Liver (tissue), 9 donors: ENCODE results near the gene MAP4K4. TPM values are rescaled to one million over a fixed set of nuclear protein-coding genes. Genes with fewer than 3 reads are reported as not detected.

Experiments used
- DNase-seq: peaks from one replicate; pipeline ENCODE4 v3.0.0-alpha.2; 2017; ENCODE audit warnings: low spot score
- H3K27ac ChIP-seq, 2 donors: one replicate each; pipeline ENCODE4 v1.7.0; 2013; ENCODE audit warnings: inconsistent platforms in 2 of 2, low read length in 2 of 2, control low read depth in 1 of 2, low read depth in 1 of 2, mild to moderate bottlenecking in 1 of 2
- H3K27me3 ChIP-seq, 4 donors: one replicate each; pipeline versions ENCODE4 v1.6.1 to v1.7.0; 2013; ENCODE audit warnings: low read length in 3 of 4, inconsistent platforms in 1 of 4, mild to moderate bottlenecking in 1 of 4, moderate library complexity in 1 of 4; ENCODE audit not compliant: control insufficient read depth in 4 of 4, insufficient read depth in 4 of 4
- H3K36me3 ChIP-seq, 4 donors: one replicate each; pipeline versions ENCODE4 v1.6.1 to v1.7.0; 2013; ENCODE audit warnings: low read length in 3 of 4, mild to moderate bottlenecking in 3 of 4, low read depth in 1 of 4, moderate library complexity in 1 of 4; ENCODE audit not compliant: control insufficient read depth in 4 of 4, insufficient read depth in 3 of 4
- H3K4me1 ChIP-seq, 4 donors: one replicate each; pipeline versions ENCODE4 v1.6.1 to v1.7.0; 2013; ENCODE audit warnings: low read length in 3 of 4, mild to moderate bottlenecking in 3 of 4, moderate library complexity in 1 of 4; ENCODE audit not compliant: control insufficient read depth in 4 of 4, insufficient read depth in 4 of 4
- H3K4me3 ChIP-seq, 3 donors: one replicate each; pipeline versions ENCODE4 v1.6.1 to v1.7.0; 2013; ENCODE audit warnings: low read length in 3 of 3, control low read depth in 1 of 3, low read depth in 1 of 3, mild to moderate bottlenecking in 1 of 3
- H3K9ac ChIP-seq, 2 donors: one replicate each; pipeline ENCODE4 v1.7.0; 2013; ENCODE audit warnings: low read length in 2 of 2, mild to moderate bottlenecking in 2 of 2, moderate library complexity in 2 of 2, control low read depth in 1 of 2, low read depth in 1 of 2
- H3K9me3 ChIP-seq, 4 donors: one replicate each; pipeline versions ENCODE4 v1.6.1 to v1.7.0; 2013; ENCODE audit warnings: low read length in 3 of 4; ENCODE audit not compliant: control insufficient read depth in 4 of 4
- EGR1 ChIP-seq, 2 donors: IDR thresholded peaks; 2 replicates each; pipeline ENCODE4 v1.6.1; 2016 to 2018; ENCODE audit warnings: antibody characterized with exemption in 2 of 2, low read depth in 2 of 2
- FOXA1 ChIP-seq: IDR thresholded peaks from 2 replicates; pipeline ENCODE4 v1.6.1; 2016; ENCODE audit warnings: antibody characterized with exemption
- FOXA2 ChIP-seq: IDR thresholded peaks from 2 replicates; pipeline ENCODE4 v1.6.1; 2016; ENCODE audit warnings: antibody characterized with exemption
- GABPA ChIP-seq, 2 donors: IDR thresholded peaks in 1 of 2; conservative IDR thresholded peaks in 1 of 2; 2 replicates each; pipeline ENCODE4 v1.6.1; 2016; ENCODE audit warnings: antibody characterized with exemption in 2 of 2, mild to moderate bottlenecking in 1 of 2, moderate library complexity in 1 of 2
- HNF4A ChIP-seq, 2 donors: conservative IDR thresholded peaks; 2 replicates each; pipeline ENCODE4 v1.6.1; 2016; ENCODE audit warnings: antibody characterized with exemption in 2 of 2, mild to moderate bottlenecking in 2 of 2
- HNF4G ChIP-seq: IDR thresholded peaks from 2 replicates; pipeline ENCODE4 v1.6.1; 2016; ENCODE audit warnings: antibody characterized with exemption
- JUND ChIP-seq, 2 donors: IDR thresholded peaks; 2 replicates each; pipeline ENCODE4 v1.6.1; 2016; ENCODE audit warnings: antibody characterized with exemption in 2 of 2
- NR2F2 ChIP-seq: IDR thresholded peaks from 2 replicates; pipeline ENCODE4 v1.6.1; 2016; ENCODE audit warnings: antibody characterized with exemption
- RAD21 ChIP-seq, 2 donors: IDR thresholded peaks; 2 replicates each; pipeline ENCODE4 v1.6.1; 2016; ENCODE audit warnings: antibody characterized with exemption in 2 of 2, mild to moderate bottlenecking in 2 of 2
- RXRA ChIP-seq, 2 donors: IDR thresholded peaks; 2 replicates each; pipeline ENCODE4 v1.6.1; 2017 to 2018; ENCODE audit warnings: antibody characterized with exemption in 2 of 2, mild to moderate bottlenecking in 1 of 2
- SP1 ChIP-seq: IDR thresholded peaks from 2 replicates; pipeline ENCODE4 v1.6.1; 2018; ENCODE audit warnings: antibody characterized with exemption, mild to moderate bottlenecking
- TAF1 ChIP-seq: conservative IDR thresholded peaks from 2 replicates; pipeline ENCODE4 v1.6.1; 2016; ENCODE audit warnings: antibody characterized with exemption, mild to moderate bottlenecking
- YY1 ChIP-seq: IDR thresholded peaks from 2 replicates; pipeline ENCODE4 v1.6.1; 2016; ENCODE audit warnings: antibody characterized with exemption, mild to moderate bottlenecking
- WGBS: extraction: QIAGEN DNeasy Blood & Tissue Kit; methylation state at CpG from one replicate; pipeline ENCODE4 v1.1.7; 2013; 5-methylcytosine and 5-hydroxymethylcytosine counted together
- polyA plus RNA-seq, 2 donors: library from polyadenylated mRNA; stranded (reverse) in 1 of 2; unstranded in 1 of 2; fragments of 200-250 nt in 1 of 2; fragments of >200 nt in 1 of 2; fragmentation: Nextera tagmentation in 1 of 2; extraction: Ambion mirVana in 1 of 2; gene quantifications; one replicate each; pipeline versions ENCODE4 v1.2.1 to v1.2.3, GENCODE V29; 2013 to 2015
- total RNA-seq, 2 donors: library from RNA; depleted of rRNA; stranded (reverse); fragments of >200 nt; gene quantifications; one replicate each; pipeline ENCODE4 v1.2.3, GENCODE V29; 2014
- TF ChIP-seq, protein P1 (sequence below): IDR thresholded peaks from 2 replicates; pipeline ENCODE4 v1.6.1; 2016; ENCODE audit warnings: antibody characterized with exemption
- TF ChIP-seq, protein P2 (sequence below): IDR thresholded peaks from 2 replicates; pipeline ENCODE4 v1.6.1; 2016; ENCODE audit warnings: antibody characterized with exemption
- TF ChIP-seq, protein P3 (sequence below): fragments of 150-350 bp; IDR thresholded peaks from 2 replicates; pipeline ENCODE4 v1.5.1; 2017; ENCODE audit warnings: improper control_type of control experiment, low read depth, low read length; ENCODE audit not compliant: missing input control
- TF ChIP-seq, protein P4 (sequence below): IDR thresholded peaks from 2 replicates; pipeline ENCODE4 v1.6.1; 2016; ENCODE audit warnings: antibody characterized with exemption
- TF ChIP-seq, protein P5 (sequence below): IDR thresholded peaks from 2 replicates; pipeline ENCODE4 v1.6.1; 2016; ENCODE audit warnings: antibody characterized with exemption, mild to moderate bottlenecking
- donor health status: healthy.
- donor health status: healthy.
- donor health status: healthy.
- donor health status: healthy.
- donor health status: healthy.

Gene MAP4K4
- total and polyA plus RNA-seq, 4 donors = 9.1 to 40.0 (median 23.6) TPM

DNA sequence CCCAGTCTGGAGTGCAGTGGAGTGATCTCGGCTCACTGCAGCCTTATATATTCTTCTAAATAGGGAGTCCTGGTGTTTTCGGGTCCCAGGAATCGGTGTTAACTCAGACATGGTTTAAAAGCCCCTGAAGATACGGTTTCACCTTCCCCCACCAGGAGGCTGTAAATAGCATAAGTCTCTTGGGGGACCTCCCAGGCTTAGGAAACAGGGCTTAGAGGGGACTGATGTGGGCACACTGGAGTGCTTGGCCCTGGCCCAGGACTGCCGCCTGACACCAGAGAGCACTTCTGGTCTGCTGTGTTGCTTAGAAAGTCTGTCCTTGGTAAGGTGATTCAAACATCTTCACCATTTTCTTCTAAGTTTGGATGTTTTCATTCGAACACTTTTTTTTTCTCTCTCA, 39.7 kb upstream of the MAP4K4 start:
- 97% methylated on average over 6 of the region's 6 CpGs for WGBS

DNA sequence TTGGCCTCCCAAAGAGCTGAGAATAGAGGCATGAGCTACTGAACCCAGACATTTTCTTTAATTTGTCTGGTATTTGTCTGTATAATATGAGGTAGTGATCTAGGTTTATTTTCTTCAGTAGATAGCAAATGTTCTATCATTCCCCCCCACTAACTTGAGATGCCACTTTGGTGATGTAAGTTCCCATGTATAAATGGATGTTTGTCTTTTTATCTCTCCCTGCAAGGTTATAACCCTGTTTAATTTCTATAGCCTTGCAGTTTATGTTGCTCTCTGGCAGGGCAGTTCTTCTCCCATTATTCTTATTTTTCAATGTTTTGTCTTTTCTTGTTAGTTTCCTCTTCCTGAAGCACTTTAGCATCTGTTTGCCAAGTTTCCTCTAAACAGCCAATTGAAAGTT, 39.1 kb upstream of the MAP4K4 start:
- H3K27ac ChIP-seq = no peak overlapping the region
- peaks cover 0 to 9% (median 5%) of the 10 kb centered on the region in 4 donors for H3K4me1 ChIP-seq
- no peak overlapping the region for H3K9ac ChIP-seq
- no peak for DNase-seq
- H3K4me3 ChIP-seq = no peak overlapping the region
- no peaks in the 10 kb centered on the region for H3K9me3 ChIP-seq
- H3K27me3 ChIP-seq = no peaks in the 10 kb centered on the region
- H3K36me3 ChIP-seq = no peaks in the 10 kb centered on the region
- no peak for TF ChIP-seq EGR1 (IDR thresholded peaks at IDR 0.05; ENCODE audit: low read depth in 2 of 2)
- TF ChIP-seq FOXA1 = no peak
- no peak for TF ChIP-seq NR2F2
- TF ChIP-seq TAF1 = no peak
- TF ChIP-seq, protein P1, sequence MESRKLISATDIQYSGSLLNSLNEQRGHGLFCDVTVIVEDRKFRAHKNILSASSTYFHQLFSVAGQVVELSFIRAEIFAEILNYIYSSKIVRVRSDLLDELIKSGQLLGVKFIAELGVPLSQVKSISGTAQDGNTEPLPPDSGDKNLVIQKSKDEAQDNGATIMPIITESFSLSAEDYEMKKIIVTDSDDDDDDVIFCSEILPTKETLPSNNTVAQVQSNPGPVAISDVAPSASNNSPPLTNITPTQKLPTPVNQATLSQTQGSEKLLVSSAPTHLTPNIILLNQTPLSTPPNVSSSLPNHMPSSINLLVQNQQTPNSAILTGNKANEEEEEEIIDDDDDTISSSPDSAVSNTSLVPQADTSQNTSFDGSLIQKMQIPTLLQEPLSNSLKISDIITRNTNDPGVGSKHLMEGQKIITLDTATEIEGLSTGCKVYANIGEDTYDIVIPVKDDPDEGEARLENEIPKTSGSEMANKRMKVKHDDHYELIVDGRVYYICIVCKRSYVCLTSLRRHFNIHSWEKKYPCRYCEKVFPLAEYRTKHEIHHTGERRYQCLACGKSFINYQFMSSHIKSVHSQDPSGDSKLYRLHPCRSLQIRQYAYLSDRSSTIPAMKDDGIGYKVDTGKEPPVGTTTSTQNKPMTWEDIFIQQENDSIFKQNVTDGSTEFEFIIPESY = no peak
- no peak for TF ChIP-seq RXRA (IDR thresholded peaks at IDR 0.05)
- TF ChIP-seq, protein P2, sequence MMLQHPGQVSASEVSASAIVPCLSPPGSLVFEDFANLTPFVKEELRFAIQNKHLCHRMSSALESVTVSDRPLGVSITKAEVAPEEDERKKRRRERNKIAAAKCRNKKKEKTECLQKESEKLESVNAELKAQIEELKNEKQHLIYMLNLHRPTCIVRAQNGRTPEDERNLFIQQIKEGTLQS = no peak
- no peak for TF ChIP-seq HNF4G
- no peak for TF ChIP-seq JUND (IDR thresholded peaks at IDR 0.05)
- TF ChIP-seq FOXA2 = no peak
- no peak for TF ChIP-seq GABPA (IDR thresholded peaks at IDR 0.05 in 1 of 2, conservative IDR thresholded peaks at IDR 0.05 in 1 of 2)

More for the DNA sequence above, 39.7 kb upstream of the MAP4K4 start:
- TF ChIP-seq RXRA (IDR thresholded peaks at IDR 0.05) (no peak), EGR1 (IDR thresholded peaks at IDR 0.05; ENCODE audit: low read depth in 2 of 2) (no peak), FOXA2 (no peak), RAD21 (IDR thresholded peaks at IDR 0.05) (no peak), HNF4A (conservative IDR thresholded peaks at IDR 0.05) (no peak), FOXA1 (no peak), TAF1 (no peak), HNF4G (no peak), JUND (IDR thresholded peaks at IDR 0.05) (no peak), SP1 (no peak), GABPA (IDR thresholded peaks at IDR 0.05 in 1 of 2, conservative IDR thresholded peaks at IDR 0.05 in 1 of 2) (no peak), YY1 (no peak), NR2F2 (no peak)
- TF ChIP-seq, protein P3, sequence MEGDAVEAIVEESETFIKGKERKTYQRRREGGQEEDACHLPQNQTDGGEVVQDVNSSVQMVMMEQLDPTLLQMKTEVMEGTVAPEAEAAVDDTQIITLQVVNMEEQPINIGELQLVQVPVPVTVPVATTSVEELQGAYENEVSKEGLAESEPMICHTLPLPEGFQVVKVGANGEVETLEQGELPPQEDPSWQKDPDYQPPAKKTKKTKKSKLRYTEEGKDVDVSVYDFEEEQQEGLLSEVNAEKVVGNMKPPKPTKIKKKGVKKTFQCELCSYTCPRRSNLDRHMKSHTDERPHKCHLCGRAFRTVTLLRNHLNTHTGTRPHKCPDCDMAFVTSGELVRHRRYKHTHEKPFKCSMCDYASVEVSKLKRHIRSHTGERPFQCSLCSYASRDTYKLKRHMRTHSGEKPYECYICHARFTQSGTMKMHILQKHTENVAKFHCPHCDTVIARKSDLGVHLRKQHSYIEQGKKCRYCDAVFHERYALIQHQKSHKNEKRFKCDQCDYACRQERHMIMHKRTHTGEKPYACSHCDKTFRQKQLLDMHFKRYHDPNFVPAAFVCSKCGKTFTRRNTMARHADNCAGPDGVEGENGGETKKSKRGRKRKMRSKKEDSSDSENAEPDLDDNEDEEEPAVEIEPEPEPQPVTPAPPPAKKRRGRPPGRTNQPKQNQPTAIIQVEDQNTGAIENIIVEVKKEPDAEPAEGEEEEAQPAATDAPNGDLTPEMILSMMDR = no peak
- TF ChIP-seq, protein P4, sequence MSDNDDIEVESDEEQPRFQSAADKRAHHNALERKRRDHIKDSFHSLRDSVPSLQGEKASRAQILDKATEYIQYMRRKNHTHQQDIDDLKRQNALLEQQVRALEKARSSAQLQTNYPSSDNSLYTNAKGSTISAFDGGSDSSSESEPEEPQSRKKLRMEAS = no peak
- TF ChIP-seq, protein P2 = no peak
- TF ChIP-seq, protein P5, sequence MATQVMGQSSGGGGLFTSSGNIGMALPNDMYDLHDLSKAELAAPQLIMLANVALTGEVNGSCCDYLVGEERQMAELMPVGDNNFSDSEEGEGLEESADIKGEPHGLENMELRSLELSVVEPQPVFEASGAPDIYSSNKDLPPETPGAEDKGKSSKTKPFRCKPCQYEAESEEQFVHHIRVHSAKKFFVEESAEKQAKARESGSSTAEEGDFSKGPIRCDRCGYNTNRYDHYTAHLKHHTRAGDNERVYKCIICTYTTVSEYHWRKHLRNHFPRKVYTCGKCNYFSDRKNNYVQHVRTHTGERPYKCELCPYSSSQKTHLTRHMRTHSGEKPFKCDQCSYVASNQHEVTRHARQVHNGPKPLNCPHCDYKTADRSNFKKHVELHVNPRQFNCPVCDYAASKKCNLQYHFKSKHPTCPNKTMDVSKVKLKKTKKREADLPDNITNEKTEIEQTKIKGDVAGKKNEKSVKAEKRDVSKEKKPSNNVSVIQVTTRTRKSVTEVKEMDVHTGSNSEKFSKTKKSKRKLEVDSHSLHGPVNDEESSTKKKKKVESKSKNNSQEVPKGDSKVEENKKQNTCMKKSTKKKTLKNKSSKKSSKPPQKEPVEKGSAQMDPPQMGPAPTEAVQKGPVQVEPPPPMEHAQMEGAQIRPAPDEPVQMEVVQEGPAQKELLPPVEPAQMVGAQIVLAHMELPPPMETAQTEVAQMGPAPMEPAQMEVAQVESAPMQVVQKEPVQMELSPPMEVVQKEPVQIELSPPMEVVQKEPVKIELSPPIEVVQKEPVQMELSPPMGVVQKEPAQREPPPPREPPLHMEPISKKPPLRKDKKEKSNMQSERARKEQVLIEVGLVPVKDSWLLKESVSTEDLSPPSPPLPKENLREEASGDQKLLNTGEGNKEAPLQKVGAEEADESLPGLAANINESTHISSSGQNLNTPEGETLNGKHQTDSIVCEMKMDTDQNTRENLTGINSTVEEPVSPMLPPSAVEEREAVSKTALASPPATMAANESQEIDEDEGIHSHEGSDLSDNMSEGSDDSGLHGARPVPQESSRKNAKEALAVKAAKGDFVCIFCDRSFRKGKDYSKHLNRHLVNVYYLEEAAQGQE = no peak
- TF ChIP-seq, protein P1 = no peak
- peaks cover 0 to 9% (median 7%) of the 10 kb centered on the region in 4 donors for H3K4me1 ChIP-seq
- no peaks in the 10 kb centered on the region for H3K9me3 ChIP-seq
- no peak overlapping the region for H3K27ac ChIP-seq
- H3K27me3 ChIP-seq = no peaks in the 10 kb centered on the region
- DNase-seq = no peak
- no peak overlapping the region for H3K9ac ChIP-seq
- no peaks in the 10 kb centered on the region for H3K36me3 ChIP-seq
- H3K4me3 ChIP-seq = no peak overlapping the region
